ENCODE measurements around the gene CDH8. TPM values are rescaled to one million over a fixed set of nuclear protein-coding genes. Genes with fewer than 3 reads are reported as not detected.

Gene CDH8
- total and polyA plus RNA-seq, 2 donors (not counting 1 experiment from before 2014, with no cell fraction given) = not detected

GRCh38 chr16:62059527-62059926 is 23.3 kb upstream of the CDH8 start:
- no peak overlapping the region for H3K27ac ChIP-seq (ENCODE audit: low read length in 2 of 2)
- POLR2A ChIA-PET = no interaction called here
- no peak overlapping the region for H3K4me3 Mint-ChIP-seq
- H3K9me3 Mint-ChIP-seq (ENCODE audit: insufficient read depth) = no peaks in the 10 kb centered on the region
- ATAC-seq (ENCODE audit: low read depth) (no peak), DNase-seq (no peak)
- no peaks in the 10 kb centered on the region for H3K27me3 Mint-ChIP-seq
- H4K20me1 ChIP-seq (ENCODE audit: control insufficient read depth, insufficient read depth, low read length, poor library complexity, severe bottlenecking) = no peaks in the 10 kb centered on the region
- no peaks in the 10 kb centered on the region for H3K9me3 ChIP-seq (ENCODE audit: control extremely low read depth in 1 of 3, control insufficient read depth in 2 of 3, insufficient read depth in 1 of 3, low read length in 2 of 3)
- H3K4me3 ChIP-seq (ENCODE audit: control extremely low read depth in 1 of 5, extremely low read depth in 1 of 5, insufficient read depth in 1 of 5, low read depth in 2 of 5, low read length in 4 of 5) = no peak overlapping the region
- H3K27me3 ChIP-seq (replicated peaks in 1 of 4; ENCODE audit: control extremely low read depth in 1 of 4, control insufficient read depth in 3 of 4, insufficient read depth in 4 of 4, low read length in 3 of 4) = no peaks in the 10 kb centered on the region
- H3K4me2 ChIP-seq (replicated peaks; ENCODE audit: low read depth, low read length, poor library complexity, severe bottlenecking) = no peak overlapping the region
- no peak overlapping the region for H3K9ac ChIP-seq (ENCODE audit: low read length)
- H3K4me1 Mint-ChIP-seq = no peaks in the 10 kb centered on the region
- intact Hi-C loops (cut with micrococcal nuclease) = no loop called here
- H3K4me1 ChIP-seq (ENCODE audit: control insufficient read depth in 2 of 2, insufficient read depth in 2 of 2, low read length in 2 of 2) = no peaks in the 10 kb centered on the region
- no peak overlapping the region for H3K27ac Mint-ChIP-seq
- no peak for TF ChIP-seq EZH2 (IDR thresholded peaks at IDR 0.05; ENCODE audit: borderline replicate concordance, insufficient read depth, low read depth, low read length, poor library complexity, severe bottlenecking)
- TF ChIP-seq, protein P1, sequence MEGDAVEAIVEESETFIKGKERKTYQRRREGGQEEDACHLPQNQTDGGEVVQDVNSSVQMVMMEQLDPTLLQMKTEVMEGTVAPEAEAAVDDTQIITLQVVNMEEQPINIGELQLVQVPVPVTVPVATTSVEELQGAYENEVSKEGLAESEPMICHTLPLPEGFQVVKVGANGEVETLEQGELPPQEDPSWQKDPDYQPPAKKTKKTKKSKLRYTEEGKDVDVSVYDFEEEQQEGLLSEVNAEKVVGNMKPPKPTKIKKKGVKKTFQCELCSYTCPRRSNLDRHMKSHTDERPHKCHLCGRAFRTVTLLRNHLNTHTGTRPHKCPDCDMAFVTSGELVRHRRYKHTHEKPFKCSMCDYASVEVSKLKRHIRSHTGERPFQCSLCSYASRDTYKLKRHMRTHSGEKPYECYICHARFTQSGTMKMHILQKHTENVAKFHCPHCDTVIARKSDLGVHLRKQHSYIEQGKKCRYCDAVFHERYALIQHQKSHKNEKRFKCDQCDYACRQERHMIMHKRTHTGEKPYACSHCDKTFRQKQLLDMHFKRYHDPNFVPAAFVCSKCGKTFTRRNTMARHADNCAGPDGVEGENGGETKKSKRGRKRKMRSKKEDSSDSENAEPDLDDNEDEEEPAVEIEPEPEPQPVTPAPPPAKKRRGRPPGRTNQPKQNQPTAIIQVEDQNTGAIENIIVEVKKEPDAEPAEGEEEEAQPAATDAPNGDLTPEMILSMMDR (IDR thresholded peaks at IDR 0.05) = no peak
- CTCF ChIA-PET = no interaction called here
- no peaks in the 10 kb centered on the region for H3K36me3 ChIP-seq (replicated peaks in 1 of 2; ENCODE audit: control extremely low read depth in 1 of 2, control insufficient read depth in 1 of 2, extremely low read depth in 1 of 2, insufficient read depth in 2 of 2, low read length in 1 of 2)
- H2AFZ ChIP-seq (ENCODE audit: insufficient read depth, low read depth, low read length, poor library complexity, severe bottlenecking) = no peak overlapping the region
- H3K79me2 ChIP-seq (ENCODE audit: control insufficient read depth, insufficient read depth, low read length) = no peaks in the 10 kb centered on the region

- TF ChIP-seq, protein P1 (IDR thresholded peaks at IDR 0.05) = no peak
- no peak for TF ChIP-seq EZH2 (IDR thresholded peaks at IDR 0.05; ENCODE audit: borderline replicate concordance, insufficient read depth, low read depth, low read length, poor library complexity, severe bottlenecking)
- ATAC-seq (ENCODE audit: low read depth) = no peak
Observed at GRCh38 chr16:62058412-62058811, 22.2 kb upstream of the CDH8 start.

More at GRCh38 chr16:62058412-62058811, 22.2 kb upstream of the CDH8 start:
- 83% methylated on average over 7 of the region's 8 CpGs for WGBS (ENCODE audit: insufficient coverage)
- H3K9me3 Mint-ChIP-seq (ENCODE audit: insufficient read depth) = no peaks in the 10 kb centered on the region
- Histone ChIP-seq H3K4me2 (replicated peaks; ENCODE audit: low read depth, low read length, poor library complexity, severe bottlenecking) (no peak overlapping the region), H2AFZ (ENCODE audit: insufficient read depth, low read depth, low read length, poor library complexity, severe bottlenecking) (no peak overlapping the region), H4K20me1 (ENCODE audit: control insufficient read depth, insufficient read depth, low read length, poor library complexity, severe bottlenecking) (no peaks in the 10 kb centered on the region), H3K4me3 (ENCODE audit: control extremely low read depth in 1 of 5, extremely low read depth in 1 of 5, insufficient read depth in 1 of 5, low read depth in 2 of 5, low read length in 4 of 5) (no peak overlapping the region), H3K27ac (ENCODE audit: low read length in 2 of 2) (no peak overlapping the region), H3K27me3 (replicated peaks in 1 of 4; ENCODE audit: control extremely low read depth in 1 of 4, control insufficient read depth in 3 of 4, insufficient read depth in 4 of 4, low read length in 3 of 4) (no peaks in the 10 kb centered on the region), H3K9ac (ENCODE audit: low read length) (no peak overlapping the region), H3K4me1 (ENCODE audit: control insufficient read depth in 2 of 2, insufficient read depth in 2 of 2, low read length in 2 of 2) (no peaks in the 10 kb centered on the region), H3K9me3 (ENCODE audit: control extremely low read depth in 1 of 3, control insufficient read depth in 2 of 3, insufficient read depth in 1 of 3, low read length in 2 of 3) (no peaks in the 10 kb centered on the region), H3K79me2 (ENCODE audit: control insufficient read depth, insufficient read depth, low read length) (no peaks in the 10 kb centered on the region), H3K36me3 (replicated peaks in 1 of 2; ENCODE audit: control extremely low read depth in 1 of 2, control insufficient read depth in 1 of 2, extremely low read depth in 1 of 2, insufficient read depth in 2 of 2, low read length in 1 of 2) (no peaks in the 10 kb centered on the region)
- no peak overlapping the region for H3K27ac Mint-ChIP-seq
- ChIA-PET POLR2A (no interaction called here), CTCF (no interaction called here)
- H3K4me1 Mint-ChIP-seq = no peaks in the 10 kb centered on the region
- intact Hi-C loops (cut with micrococcal nuclease) = no loop called here
- no peak for DNase-seq
- no peak overlapping the region for H3K4me3 Mint-ChIP-seq
- no peaks in the 10 kb centered on the region for H3K27me3 Mint-ChIP-seq
